ENCODE data around the gene CAPN13.

The CAPN13 gene

GRCh38 chr2:30679426-30680088 lies 127.7 kb downstream of the CAPN13 start:
- DNase-seq, result no peak

- no peak for DNase-seq
Observed at GRCh38 chr2:30678410-30679137, 128.7 kb downstream of the CAPN13 start.

GRCh38 chr2:30677861-30678385 lies 129.3 kb downstream of the CAPN13 start:
- no peak for DNase-seq

- no peak for DNase-seq
Observed at GRCh38 chr2:30677231-30677630, 130.0 kb downstream of the CAPN13 start.

GRCh38 chr2:30675758-30676157 lies 131.5 kb downstream of the CAPN13 start:
- no peak for DNase-seq

GRCh38 chr2:30673127-30673526 lies 134.1 kb downstream of the CAPN13 start:
- DNase-seq, result no peak
